Measurements from ENCODE around the gene KRT86.

Gene KRT86

DNA sequence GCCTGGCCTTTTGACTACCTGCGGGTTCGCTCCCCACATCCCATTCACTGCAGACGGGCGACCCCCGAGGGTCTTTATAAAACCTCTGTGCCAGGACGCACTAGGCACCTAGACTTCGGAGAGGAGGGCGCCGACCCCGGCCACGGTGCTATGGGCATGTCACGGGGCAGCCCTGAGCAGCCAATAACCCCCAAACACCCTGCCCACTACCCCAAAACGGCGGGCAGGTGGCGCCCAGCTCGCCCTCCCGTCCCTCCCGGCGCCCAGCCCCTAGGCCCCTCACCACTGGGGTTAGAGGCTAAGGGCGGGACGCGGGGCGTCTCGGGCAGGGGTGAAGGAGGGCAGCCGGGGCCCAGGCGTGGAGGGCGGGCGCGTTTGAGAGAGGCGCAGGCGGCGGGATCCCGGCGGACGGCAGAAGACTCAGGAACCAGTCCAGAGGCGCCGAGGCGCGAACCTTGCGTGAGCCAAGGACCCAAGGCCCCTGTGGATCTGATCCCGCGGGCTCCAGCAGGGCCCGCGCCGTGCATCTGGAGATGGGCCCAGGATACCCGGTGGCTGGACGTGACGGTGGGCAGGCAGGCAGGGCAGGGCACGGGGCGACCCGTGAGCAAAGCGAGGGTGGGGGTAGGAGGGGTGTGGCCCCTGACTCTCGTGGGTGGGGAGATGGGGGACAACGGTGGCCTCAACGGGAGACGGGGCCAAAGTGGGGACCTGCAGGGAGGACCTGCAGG, 81.8 kb downstream of the KRT86 start:
- Histone ChIP-seq H3K79me2 (ENCODE audit: control insufficient read depth, low read length) (no peaks in the 10 kb centered on the region), H3K4me1 (ENCODE audit: control insufficient read depth, low read length) (peaks cover 24% of the 10 kb centered on the region), H3K27ac (ENCODE audit: low read depth, low read length) (no peak overlapping the region), H3F3A (ENCODE audit: control insufficient read depth, insufficient read depth) (peaks cover 4% of the 10 kb centered on the region; the same call in 1 of the 2 replicates), H3K9me2 (replicated peaks; ENCODE audit: control insufficient read depth, low read length) (no peaks in the 10 kb centered on the region), H3K36me3 (ENCODE audit: control insufficient read depth, low read length) (no peaks in the 10 kb centered on the region), H3K9me3 (ENCODE audit: control insufficient read depth, insufficient read depth, low read length) (no peaks in the 10 kb centered on the region), H3K27me3 (ENCODE audit: control insufficient read depth, low read length) (peaks cover 22% of the 10 kb centered on the region), H4K20me1 (ENCODE audit: control insufficient read depth, insufficient read depth, low read depth, low read length) (0 out of 2 replicates have a peak, but pooled peaks cover 5% of the 10 kb centered on the region), H3K4me3 (ENCODE audit: low read length) (no peak overlapping the region), H3K4me2 (ENCODE audit: low read length) (no peak overlapping the region)
- no peak for TF ChIP-seq EZH2phosphoT487 (IDR thresholded peaks at IDR 0.05; ENCODE audit: borderline replicate concordance, low read length)
- TF ChIP-seq, protein P1, sequence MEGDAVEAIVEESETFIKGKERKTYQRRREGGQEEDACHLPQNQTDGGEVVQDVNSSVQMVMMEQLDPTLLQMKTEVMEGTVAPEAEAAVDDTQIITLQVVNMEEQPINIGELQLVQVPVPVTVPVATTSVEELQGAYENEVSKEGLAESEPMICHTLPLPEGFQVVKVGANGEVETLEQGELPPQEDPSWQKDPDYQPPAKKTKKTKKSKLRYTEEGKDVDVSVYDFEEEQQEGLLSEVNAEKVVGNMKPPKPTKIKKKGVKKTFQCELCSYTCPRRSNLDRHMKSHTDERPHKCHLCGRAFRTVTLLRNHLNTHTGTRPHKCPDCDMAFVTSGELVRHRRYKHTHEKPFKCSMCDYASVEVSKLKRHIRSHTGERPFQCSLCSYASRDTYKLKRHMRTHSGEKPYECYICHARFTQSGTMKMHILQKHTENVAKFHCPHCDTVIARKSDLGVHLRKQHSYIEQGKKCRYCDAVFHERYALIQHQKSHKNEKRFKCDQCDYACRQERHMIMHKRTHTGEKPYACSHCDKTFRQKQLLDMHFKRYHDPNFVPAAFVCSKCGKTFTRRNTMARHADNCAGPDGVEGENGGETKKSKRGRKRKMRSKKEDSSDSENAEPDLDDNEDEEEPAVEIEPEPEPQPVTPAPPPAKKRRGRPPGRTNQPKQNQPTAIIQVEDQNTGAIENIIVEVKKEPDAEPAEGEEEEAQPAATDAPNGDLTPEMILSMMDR (IDR thresholded peaks at IDR 0.05; ENCODE audit: low read depth, low read length, poor library complexity, severe bottlenecking), result no peak

DNA sequence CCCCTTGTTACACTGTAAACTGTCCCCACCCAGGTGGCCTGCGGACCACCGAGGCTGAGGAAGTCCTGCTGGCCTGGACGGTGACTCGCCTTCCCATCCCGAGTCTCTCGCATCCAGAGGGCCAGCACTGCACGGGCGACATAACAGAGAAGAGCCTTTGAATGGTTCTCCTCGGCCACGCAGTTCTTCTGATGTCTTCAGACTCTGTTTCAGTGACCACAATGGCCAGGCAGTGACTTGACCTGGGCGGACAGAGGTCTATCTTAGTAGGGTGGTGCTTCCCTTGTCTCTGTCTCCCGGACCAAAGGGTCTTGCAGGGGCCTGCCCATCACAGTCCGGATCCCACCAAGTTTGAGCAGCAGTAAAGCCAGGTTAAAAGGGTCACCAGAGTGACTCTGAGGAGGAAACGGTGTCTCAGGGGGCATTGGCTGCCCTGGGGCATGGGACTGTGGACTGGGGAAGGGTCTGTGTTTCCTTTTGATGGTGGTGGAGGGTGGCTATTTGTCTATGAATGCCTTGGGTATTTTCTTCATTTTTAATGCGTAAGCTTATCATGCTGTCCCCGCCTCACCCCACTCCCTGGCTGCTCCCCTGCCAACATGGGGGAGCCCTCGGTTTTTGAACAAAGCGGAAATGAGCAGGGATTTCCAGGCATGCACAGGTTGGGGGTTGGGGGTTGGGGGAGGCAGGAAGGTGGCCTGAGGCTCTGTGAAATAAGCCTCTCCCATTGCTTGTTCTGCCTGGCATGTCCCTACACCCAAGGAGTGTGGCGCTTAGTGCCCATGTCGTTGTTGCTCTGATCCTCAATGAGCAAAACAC, 82.5 kb downstream of the KRT86 start:
- Histone ChIP-seq H3K4me3 (ENCODE audit: low read length) (no peak overlapping the region), H3K27me3 (ENCODE audit: control insufficient read depth, low read length) (peaks cover 20% of the 10 kb centered on the region), H3K79me2 (ENCODE audit: control insufficient read depth, low read length) (no peaks in the 10 kb centered on the region), H3K4me1 (ENCODE audit: control insufficient read depth, low read length) (peaks cover 24% of the 10 kb centered on the region), H3F3A (ENCODE audit: control insufficient read depth, insufficient read depth) (peaks cover 4% of the 10 kb centered on the region; the same call in 1 of the 2 replicates), H3K9me2 (replicated peaks; ENCODE audit: control insufficient read depth, low read length) (no peaks in the 10 kb centered on the region), H3K36me3 (ENCODE audit: control insufficient read depth, low read length) (no peaks in the 10 kb centered on the region), H4K20me1 (ENCODE audit: control insufficient read depth, insufficient read depth, low read depth, low read length) (0 out of 2 replicates have a peak, but pooled peaks cover 5% of the 10 kb centered on the region), H3K9me3 (ENCODE audit: control insufficient read depth, insufficient read depth, low read length) (no peaks in the 10 kb centered on the region), H3K27ac (ENCODE audit: low read depth, low read length) (no peak overlapping the region), H3K4me2 (ENCODE audit: low read length) (no peak overlapping the region)
- TF ChIP-seq, protein P1 (IDR thresholded peaks at IDR 0.05; ENCODE audit: low read depth, low read length, poor library complexity, severe bottlenecking), result no peak
- TF ChIP-seq EZH2phosphoT487 (IDR thresholded peaks at IDR 0.05; ENCODE audit: borderline replicate concordance, low read length), result no peak
